H9 (cell line): ENCODE measurements around the gene MTG1. TPM values are rescaled to one million over a fixed set of nuclear protein-coding genes. Genes with fewer than 3 reads are reported as not detected.

Source experiments
- DNase-seq: peaks from one replicate; pipeline ENCODE4 v3.0.0-alpha.2; 2017
- H2AFZ ChIP-seq: one replicate; pipeline ENCODE4 v1.6.1; 2013; ENCODE audit warnings: mild to moderate bottlenecking, low read length, control low read depth, moderate library complexity
- H2AK5ac ChIP-seq: 2 replicates; pipeline ENCODE4 v1.6.1; 2013; ENCODE audit warnings: low read length, control low read depth, mixed read lengths; ENCODE audit not compliant: insufficient read length
- H2BK120ac ChIP-seq: one replicate; pipeline ENCODE4 v1.6.1; 2013; ENCODE audit warnings: low read depth, mild to moderate bottlenecking, low read length, control low read depth, inconsistent platforms; ENCODE audit not compliant: poor library complexity, severe bottlenecking
- H2BK12ac ChIP-seq: 2 replicates; pipeline ENCODE4 v1.6.1; 2013; ENCODE audit warnings: low read length, control low read depth, mixed read lengths, low read depth; ENCODE audit not compliant: insufficient read length
- H2BK15ac ChIP-seq: 2 replicates; pipeline ENCODE4 v1.6.1; 2013; ENCODE audit warnings: low read depth, low read length, control low read depth
- H2BK20ac ChIP-seq: one replicate; pipeline ENCODE4 v1.6.1; 2013; ENCODE audit warnings: low read depth, mild to moderate bottlenecking, low read length, control low read depth, inconsistent platforms; ENCODE audit not compliant: poor library complexity, severe bottlenecking
- H2BK5ac ChIP-seq: 2 replicates; pipeline ENCODE4 v1.6.1; 2013; ENCODE audit warnings: low read length, control low read depth, mixed read lengths; ENCODE audit not compliant: insufficient read length
- H3K14ac ChIP-seq: 2 replicates; pipeline ENCODE4 v1.6.1; 2013; ENCODE audit warnings: low read length, control low read depth; ENCODE audit not compliant: insufficient read depth
- H3K18ac ChIP-seq: 2 replicates; pipeline ENCODE4 v1.6.1; 2013; ENCODE audit warnings: low read depth, mild to moderate bottlenecking, mixed read lengths, low read length, control low read depth; ENCODE audit not compliant: insufficient read length
- H3K23ac ChIP-seq: 2 replicates; pipeline ENCODE4 v1.6.1; 2013; ENCODE audit warnings: low read length, control low read depth, mixed read lengths, low read depth; ENCODE audit not compliant: insufficient read length
- H3K23me2 ChIP-seq: 2 replicates; pipeline ENCODE4 v1.6.1; 2013; ENCODE audit warnings: low read depth, mild to moderate bottlenecking, mixed read lengths, low read length, control low read depth; ENCODE audit not compliant: insufficient read length, poor library complexity, severe bottlenecking
- H3K27ac ChIP-seq: 2 replicates; pipeline ENCODE4 v1.5.1; 2013; ENCODE audit warnings: low read length, control low read depth, mixed read lengths, low read depth; ENCODE audit not compliant: insufficient read length
- H3K27me3 ChIP-seq: 2 replicates; pipeline ENCODE4 v1.6.1; 2013; ENCODE audit warnings: low read length, control low read depth, inconsistent platforms; ENCODE audit not compliant: insufficient read depth
- H3K4ac ChIP-seq: 2 replicates; pipeline ENCODE4 v1.6.1; 2013; ENCODE audit warnings: low read depth, mild to moderate bottlenecking, control low read depth, inconsistent platforms, low read length, moderate library complexity
- H3K4me1 ChIP-seq: 2 replicates; pipeline ENCODE4 v1.6.1; 2013; ENCODE audit warnings: low read length, control low read depth, inconsistent platforms; ENCODE audit not compliant: insufficient read depth
- H3K4me2 ChIP-seq: 2 replicates; pipeline ENCODE4 v1.6.1; 2013; ENCODE audit warnings: low read length, control low read depth, mixed read lengths; ENCODE audit not compliant: insufficient read length, insufficient read depth
- H3K56ac ChIP-seq: 2 replicates; pipeline ENCODE4 v1.6.1; 2013; ENCODE audit warnings: low read depth, mild to moderate bottlenecking, mixed read lengths, low read length, control low read depth; ENCODE audit not compliant: insufficient read length
- H3K79me1 ChIP-seq: 2 replicates; pipeline ENCODE4 v1.6.1; 2013; ENCODE audit warnings: low read depth, mild to moderate bottlenecking, moderate library complexity, low read length, control low read depth, inconsistent platforms; ENCODE audit not compliant: insufficient read depth, poor library complexity, severe bottlenecking
- H3K79me2 ChIP-seq: 2 replicates; pipeline ENCODE4 v1.6.1; 2013; ENCODE audit warnings: low read length, control low read depth, inconsistent platforms; ENCODE audit not compliant: insufficient read depth
- H3K9ac ChIP-seq: 2 replicates; pipeline ENCODE4 v1.6.1; 2013; ENCODE audit warnings: low read length, control low read depth, mixed read lengths; ENCODE audit not compliant: insufficient read length; ENCODE audit errors: extremely low read depth
- H3K9me3 ChIP-seq: one replicate; pipeline ENCODE4 v1.6.1; 2013; ENCODE audit warnings: low read depth, low read length, inconsistent platforms; ENCODE audit not compliant: control insufficient read depth
- H3T11ph ChIP-seq: one replicate; pipeline ENCODE4 v1.6.1; 2013; ENCODE audit warnings: mild to moderate bottlenecking, low read length, control low read depth, inconsistent platforms
- H4K20me1 ChIP-seq: one replicate; pipeline ENCODE4 v1.6.1; 2013; ENCODE audit not compliant: control insufficient read depth, insufficient read length, insufficient read depth
- H4K5ac ChIP-seq: 2 replicates; pipeline ENCODE4 v1.6.1; 2013; ENCODE audit warnings: low read depth, mild to moderate bottlenecking, mixed read lengths, low read length, control low read depth; ENCODE audit not compliant: insufficient read length
- H4K8ac ChIP-seq: replicated peaks from 2 replicates; pipeline ENCODE4 v1.6.1; 2013; ENCODE audit warnings: low read length, control low read depth, mixed read lengths, low read depth; ENCODE audit not compliant: insufficient read length
- H4K91ac ChIP-seq: 2 replicates; pipeline ENCODE4 v1.6.1; 2013; ENCODE audit warnings: low read depth, mild to moderate bottlenecking, moderate library complexity, mixed read lengths, low read length, control low read depth; ENCODE audit not compliant: insufficient read length
- H3K27ac Mint-ChIP-seq, 3 experiments: 2 replicates in 2 of 3; 3 replicates in 1 of 3; pipeline ENCODE4 v1.8.0; 2020 to 2021; ENCODE audit warnings: mixed read lengths in 3 of 3, mild to moderate bottlenecking in 1 of 3, moderate library complexity in 1 of 3
- H3K27me3 Mint-ChIP-seq: 2 replicates; pipeline ENCODE4 v1.8.0; 2021; ENCODE audit warnings: low read depth, mild to moderate bottlenecking, moderate library complexity, mixed read lengths
- H3K36me3 Mint-ChIP-seq, 3 experiments: 2 replicates in 2 of 3; 3 replicates in 1 of 3; pipeline ENCODE4 v1.8.0; 2020 to 2021; ENCODE audit warnings: low read depth in 3 of 3, mixed read lengths in 3 of 3; ENCODE audit not compliant: insufficient read depth in 1 of 3
- H3K4me1 Mint-ChIP-seq, 2 experiments: 2 replicates each; pipeline ENCODE4 v1.8.0; 2020; ENCODE audit warnings: mixed read lengths in 2 of 2
- H3K4me3 Mint-ChIP-seq, 2 experiments: 2 replicates in 1 of 2; 3 replicates in 1 of 2; pipeline ENCODE4 v1.8.0; 2020 to 2021; ENCODE audit warnings: mild to moderate bottlenecking in 2 of 2, mixed read lengths in 2 of 2, moderate library complexity in 1 of 2
- H3K9me3 Mint-ChIP-seq, 2 experiments: 2 replicates in 1 of 2; 3 replicates in 1 of 2; pipeline ENCODE4 v1.8.0; 2020; ENCODE audit warnings: mild to moderate bottlenecking in 2 of 2, mixed read lengths in 2 of 2, moderate library complexity in 1 of 2
- WGBS: extraction: QIAGEN DNeasy Blood & Tissue Kit; methylation state at CpG from one replicate; pipeline ENCODE4 v1.1.7; 2013; ENCODE audit warnings: missing lambda C conversion rate, low lambda C conversion rate, mixed read lengths; ENCODE audit not compliant: insufficient read length; ENCODE audit errors: extremely low coverage; 5-methylcytosine and 5-hydroxymethylcytosine counted together
- total RNA-seq: library from RNA; stranded (reverse); gene quantifications from 2 replicates; pipeline ENCODE4 v1.2.1, GENCODE V29; 2021
- TF ChIP-seq, protein P1 (sequence below): fragments of 200-600 bp; sonication (generic); conservative IDR thresholded peaks from 3 replicates; pipeline ENCODE4 v1.8.0; 2021; ENCODE audit warnings: antibody characterized with exemption, mild to moderate bottlenecking

MTG1 gene
- total RNA-seq, 1 experiment from 2014 or later = 65.3 TPM

DNA sequence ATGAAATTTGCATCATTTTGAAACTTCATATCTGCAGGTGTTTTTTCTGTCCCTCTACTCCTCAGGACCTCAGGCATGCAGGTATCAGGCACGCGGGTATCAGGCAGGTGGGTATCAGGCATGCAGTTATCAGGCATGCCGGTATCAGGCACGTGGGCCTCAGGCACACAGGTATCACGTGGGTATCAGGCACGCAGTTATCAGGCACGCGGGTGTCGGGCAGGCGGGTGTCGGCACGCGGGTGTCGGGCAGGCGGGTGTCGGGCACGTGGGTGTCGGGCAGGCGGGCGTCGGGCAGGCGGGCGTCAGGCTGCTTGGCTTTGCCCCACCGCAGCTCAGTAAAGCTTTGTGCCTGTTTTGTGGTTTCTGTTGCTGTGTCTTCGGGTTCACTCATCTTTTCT is 21.8 kb downstream of the MTG1 start:
- no peak overlapping the region for H2BK15ac ChIP-seq
- H4K20me1 ChIP-seq = no peaks in the 10 kb centered on the region
- no peak overlapping the region for H3K4ac ChIP-seq
- peak; percentile 24 for DNase-seq
- no peaks in the 10 kb centered on the region for H3K4me1 ChIP-seq
- H3K23ac ChIP-seq = no peak overlapping the region
- H4K5ac ChIP-seq = no peak overlapping the region
- no peak overlapping the region for H3K56ac ChIP-seq
- no peaks in the 10 kb centered on the region for H3K79me2 ChIP-seq
- no peaks in the 10 kb centered on the region for H3K4me1 Mint-ChIP-seq
- H4K8ac ChIP-seq = no peak overlapping the region
- peaks cover 53 to 66% (median 66%) of the 10 kb centered on the region in 3 experiments for H3K36me3 Mint-ChIP-seq
- H3K9me3 Mint-ChIP-seq = peaks cover 37 to 44% of the 10 kb centered on the region in 2 experiments
- H3K14ac ChIP-seq = no peak overlapping the region; the same call in 1 of the 2 replicates
- no peak overlapping the region for H3K27ac ChIP-seq
- no peak overlapping the region for H2BK20ac ChIP-seq
- no peak overlapping the region for H3T11ph ChIP-seq
- H3K18ac ChIP-seq = no peak overlapping the region
- TF ChIP-seq, protein P1, sequence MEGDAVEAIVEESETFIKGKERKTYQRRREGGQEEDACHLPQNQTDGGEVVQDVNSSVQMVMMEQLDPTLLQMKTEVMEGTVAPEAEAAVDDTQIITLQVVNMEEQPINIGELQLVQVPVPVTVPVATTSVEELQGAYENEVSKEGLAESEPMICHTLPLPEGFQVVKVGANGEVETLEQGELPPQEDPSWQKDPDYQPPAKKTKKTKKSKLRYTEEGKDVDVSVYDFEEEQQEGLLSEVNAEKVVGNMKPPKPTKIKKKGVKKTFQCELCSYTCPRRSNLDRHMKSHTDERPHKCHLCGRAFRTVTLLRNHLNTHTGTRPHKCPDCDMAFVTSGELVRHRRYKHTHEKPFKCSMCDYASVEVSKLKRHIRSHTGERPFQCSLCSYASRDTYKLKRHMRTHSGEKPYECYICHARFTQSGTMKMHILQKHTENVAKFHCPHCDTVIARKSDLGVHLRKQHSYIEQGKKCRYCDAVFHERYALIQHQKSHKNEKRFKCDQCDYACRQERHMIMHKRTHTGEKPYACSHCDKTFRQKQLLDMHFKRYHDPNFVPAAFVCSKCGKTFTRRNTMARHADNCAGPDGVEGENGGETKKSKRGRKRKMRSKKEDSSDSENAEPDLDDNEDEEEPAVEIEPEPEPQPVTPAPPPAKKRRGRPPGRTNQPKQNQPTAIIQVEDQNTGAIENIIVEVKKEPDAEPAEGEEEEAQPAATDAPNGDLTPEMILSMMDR = no peak
- H2BK12ac ChIP-seq = no peak overlapping the region
- no peaks in the 10 kb centered on the region for H3K23me2 ChIP-seq
- no CpG with 5 or more reads among the region's 25 CpGs for WGBS
- H2BK120ac ChIP-seq = no peak overlapping the region
- no peaks in the 10 kb centered on the region for H3K27me3 ChIP-seq
- H3K27me3 Mint-ChIP-seq = no peaks in the 10 kb centered on the region
- peaks cover 6% of the 10 kb centered on the region for H3K9me3 ChIP-seq
- H3K9ac ChIP-seq = no peak overlapping the region
- no peak overlapping the region for H2AK5ac ChIP-seq
- no peak overlapping the region for H3K4me2 ChIP-seq
- no peak overlapping the region for H2BK5ac ChIP-seq
- H3K79me1 ChIP-seq = peaks cover 2% of the 10 kb centered on the region
- no peak overlapping the region for H2AFZ ChIP-seq
- H4K91ac ChIP-seq = no peak overlapping the region
- H3K27ac Mint-ChIP-seq = no peak overlapping the region
- no peak overlapping the region for H3K4me3 Mint-ChIP-seq
